ENCODE measurements around the gene SLC4A7.

DNA sequence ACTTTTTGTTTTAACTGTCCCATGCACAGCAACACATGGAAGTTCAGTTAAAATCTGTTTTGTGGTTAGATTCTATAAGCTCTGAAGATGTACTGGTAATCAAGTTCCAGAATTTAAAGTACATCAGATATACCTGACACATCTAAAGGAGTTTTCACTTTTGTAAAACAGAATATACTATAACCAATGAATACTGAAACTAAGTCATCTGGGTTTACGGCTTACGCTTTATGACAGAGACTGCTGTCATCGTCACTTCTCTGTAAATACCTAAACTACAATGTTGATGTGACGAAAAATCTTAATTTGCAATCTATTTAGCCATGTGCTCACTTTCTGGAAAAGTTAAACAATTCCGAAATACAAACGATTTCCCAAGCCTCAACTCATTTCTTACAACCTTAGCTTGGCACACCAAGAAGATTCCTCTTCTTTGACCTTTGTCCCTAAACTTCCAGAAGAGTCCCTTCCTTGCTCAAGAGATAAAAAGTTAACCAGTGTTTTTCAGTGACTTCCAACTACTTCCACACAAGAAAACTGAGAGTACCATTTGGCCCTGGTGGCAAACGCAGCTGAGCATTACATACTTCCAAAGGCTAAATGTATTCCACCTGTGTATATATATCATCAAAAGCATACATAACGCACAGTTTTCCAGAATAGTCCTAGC is 58.2 kb downstream of the SLC4A7 start:
- TF ChIP-seq EGR1 (IDR thresholded peaks at IDR 0.05) (no peak), YY1 (IDR thresholded peaks at IDR 0.05; ENCODE audit: low read depth) (no peak), TCF12 (IDR thresholded peaks at IDR 0.05; ENCODE audit: low read depth) (no peak), EP300 (IDR thresholded peaks at IDR 0.05; ENCODE audit: borderline replicate concordance) (no peak)
- TF ChIP-seq, protein P1, sequence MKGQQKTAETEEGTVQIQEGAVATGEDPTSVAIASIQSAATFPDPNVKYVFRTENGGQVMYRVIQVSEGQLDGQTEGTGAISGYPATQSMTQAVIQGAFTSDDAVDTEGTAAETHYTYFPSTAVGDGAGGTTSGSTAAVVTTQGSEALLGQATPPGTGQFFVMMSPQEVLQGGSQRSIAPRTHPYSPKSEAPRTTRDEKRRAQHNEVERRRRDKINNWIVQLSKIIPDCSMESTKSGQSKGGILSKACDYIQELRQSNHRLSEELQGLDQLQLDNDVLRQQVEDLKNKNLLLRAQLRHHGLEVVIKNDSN (IDR thresholded peaks at IDR 0.05): no peak
- TF ChIP-seq, protein P2, sequence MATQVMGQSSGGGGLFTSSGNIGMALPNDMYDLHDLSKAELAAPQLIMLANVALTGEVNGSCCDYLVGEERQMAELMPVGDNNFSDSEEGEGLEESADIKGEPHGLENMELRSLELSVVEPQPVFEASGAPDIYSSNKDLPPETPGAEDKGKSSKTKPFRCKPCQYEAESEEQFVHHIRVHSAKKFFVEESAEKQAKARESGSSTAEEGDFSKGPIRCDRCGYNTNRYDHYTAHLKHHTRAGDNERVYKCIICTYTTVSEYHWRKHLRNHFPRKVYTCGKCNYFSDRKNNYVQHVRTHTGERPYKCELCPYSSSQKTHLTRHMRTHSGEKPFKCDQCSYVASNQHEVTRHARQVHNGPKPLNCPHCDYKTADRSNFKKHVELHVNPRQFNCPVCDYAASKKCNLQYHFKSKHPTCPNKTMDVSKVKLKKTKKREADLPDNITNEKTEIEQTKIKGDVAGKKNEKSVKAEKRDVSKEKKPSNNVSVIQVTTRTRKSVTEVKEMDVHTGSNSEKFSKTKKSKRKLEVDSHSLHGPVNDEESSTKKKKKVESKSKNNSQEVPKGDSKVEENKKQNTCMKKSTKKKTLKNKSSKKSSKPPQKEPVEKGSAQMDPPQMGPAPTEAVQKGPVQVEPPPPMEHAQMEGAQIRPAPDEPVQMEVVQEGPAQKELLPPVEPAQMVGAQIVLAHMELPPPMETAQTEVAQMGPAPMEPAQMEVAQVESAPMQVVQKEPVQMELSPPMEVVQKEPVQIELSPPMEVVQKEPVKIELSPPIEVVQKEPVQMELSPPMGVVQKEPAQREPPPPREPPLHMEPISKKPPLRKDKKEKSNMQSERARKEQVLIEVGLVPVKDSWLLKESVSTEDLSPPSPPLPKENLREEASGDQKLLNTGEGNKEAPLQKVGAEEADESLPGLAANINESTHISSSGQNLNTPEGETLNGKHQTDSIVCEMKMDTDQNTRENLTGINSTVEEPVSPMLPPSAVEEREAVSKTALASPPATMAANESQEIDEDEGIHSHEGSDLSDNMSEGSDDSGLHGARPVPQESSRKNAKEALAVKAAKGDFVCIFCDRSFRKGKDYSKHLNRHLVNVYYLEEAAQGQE (IDR thresholded peaks at IDR 0.05; ENCODE audit: low read depth): no peak

All from Ishikawa (cell line).